ENCODE results near the gene PRPF4. TPM values are rescaled to one million over a fixed set of nuclear protein-coding genes. Genes with fewer than 3 reads are reported as not detected.

The PRPF4 gene
- total and polyA plus RNA-seq, 2 donors (not counting 3 experiments of a cell fraction or from before 2014, with no cell fraction given), result 12.9 to 25.8 TPM

DNA sequence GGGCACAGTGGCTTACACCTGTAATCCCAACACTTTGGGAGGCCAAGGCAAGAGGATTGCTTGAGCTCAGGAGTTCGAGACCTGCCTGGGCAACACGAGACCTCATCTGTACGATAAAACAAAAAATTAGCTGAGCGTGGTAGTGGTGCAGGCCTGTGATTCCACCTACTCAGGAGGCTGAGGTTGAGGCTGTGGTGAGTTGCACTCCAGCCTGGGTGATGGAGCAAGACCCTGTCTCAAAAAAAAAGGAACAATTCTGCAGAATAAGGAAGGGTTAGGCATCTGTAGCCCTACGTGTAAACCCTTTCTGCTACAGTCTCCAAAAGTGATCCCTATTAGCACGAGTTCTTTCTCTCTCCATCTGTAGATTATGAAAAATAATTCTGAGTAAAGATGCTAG, 20.0 kb upstream of the PRPF4 start:
- dilution Hi-C loops (cut with MboI; ENCODE audit: extremely low pct_ligation_motif_present, low sequenced_read_pairs) (no loop called here), intact Hi-C loops (cut with micrococcal nuclease) (no loop called here)
- Histone ChIP-seq H3K9me1 (replicated peaks; ENCODE audit: control insufficient read depth, extremely low read depth, insufficient read depth, low read length) (no peaks in the 10 kb centered on the region), H3K4me3 (replicated peaks in 1 of 3; ENCODE audit: insufficient read depth in 1 of 3, low read depth in 1 of 3, low read length in 3 of 3) (no peak overlapping the region), H3K79me2 (ENCODE audit: control insufficient read depth, insufficient read depth, low read length) (no peaks in the 10 kb centered on the region), H4K20me1 (replicated peaks; ENCODE audit: control insufficient read depth, extremely low read depth, insufficient read depth, low read length) (no peaks in the 10 kb centered on the region), H3K9me3 (replicated peaks; ENCODE audit: control insufficient read depth, insufficient read depth, low read length) (no peaks in the 10 kb centered on the region), H3K27ac (ENCODE audit: insufficient read depth, low read depth, low read length) (no peak overlapping the region), H2AFZ (ENCODE audit: low read depth, low read length) (no peak overlapping the region), H3K27me3 (ENCODE audit: control insufficient read depth in 2 of 2, insufficient read depth in 2 of 2, low read length in 2 of 2) (no peaks in the 10 kb centered on the region), H3K4me2 (ENCODE audit: insufficient read depth, low read length) (no peak overlapping the region), H3K36me3 (ENCODE audit: control insufficient read depth in 2 of 2, extremely low read depth in 1 of 2, insufficient read depth in 2 of 2, low read length in 2 of 2) (peaks cover 5 to 10% of the 10 kb centered on the region in 2 experiments), H3K4me1 (ENCODE audit: control insufficient read depth, extremely low read depth, insufficient read depth, low read length) (no peaks in the 10 kb centered on the region), H3K9ac (replicated peaks; ENCODE audit: extremely low read depth, insufficient read depth, low read length) (no peak overlapping the region)
- no TSS peak for BruUV-seq (replicated peaks)
- ChIA-PET CTCF (interaction anchor here (0.8 kb wide), 1 partner anchor 15 kb away, joined by 3 read pairs; no protein-coding TSS in a partner anchor), POLR2A (no interaction called here)
- no peak for FAIRE-seq
- DNase-seq (ENCODE audit: low read depth, low spot score), result no peak
- TF ChIP-seq POLR2A (IDR thresholded peaks at IDR 0.05; ENCODE audit: low read depth, low read length) (no peak), POLR2AphosphoS5 (IDR thresholded peaks at IDR 0.05; ENCODE audit: insufficient read depth, low read depth, low read length) (no peak), EZH2 (IDR thresholded peaks at IDR 0.05; ENCODE audit: borderline replicate concordance, low read depth, low read length, severe bottlenecking) (no peak), JUN (IDR thresholded peaks at IDR 0.05; ENCODE audit: borderline replicate concordance, insufficient read depth, insufficient read length, low read depth) (no peak)

DNA sequence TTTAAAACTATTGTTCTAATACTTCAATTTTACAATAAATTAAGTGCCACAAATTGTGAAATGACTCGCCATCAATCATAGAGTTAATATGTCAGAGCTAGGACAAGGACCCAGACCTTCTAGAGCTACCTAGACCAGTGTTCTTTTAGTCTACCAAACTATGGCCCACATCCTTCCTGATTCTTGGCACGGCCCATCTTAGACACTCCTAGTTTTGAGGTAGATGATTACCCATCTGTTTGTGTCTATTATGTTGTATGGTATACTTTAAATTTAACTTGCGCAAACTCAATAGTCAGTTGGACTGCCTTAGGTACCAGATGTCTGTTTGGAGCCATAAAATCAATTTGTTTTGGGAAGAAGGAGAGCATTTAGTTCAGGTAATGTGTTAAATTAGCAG, 17.6 kb upstream of the PRPF4 start:
- H3K9ac ChIP-seq (replicated peaks; ENCODE audit: extremely low read depth, insufficient read depth, low read length), result no peak overlapping the region
- DNase-seq (ENCODE audit: low read depth, low spot score) (no peak), FAIRE-seq (no peak)
- H3K27me3 ChIP-seq (ENCODE audit: control insufficient read depth in 2 of 2, insufficient read depth in 2 of 2, low read length in 2 of 2), result no peaks in the 10 kb centered on the region
- no peak overlapping the region for H3K27ac ChIP-seq (ENCODE audit: insufficient read depth, low read depth, low read length)
- no peak overlapping the region for H2AFZ ChIP-seq (ENCODE audit: low read depth, low read length)
- H3K9me1 ChIP-seq (replicated peaks; ENCODE audit: control insufficient read depth, extremely low read depth, insufficient read depth, low read length), result no peaks in the 10 kb centered on the region
- no peak overlapping the region for H3K4me3 ChIP-seq (replicated peaks in 1 of 3; ENCODE audit: insufficient read depth in 1 of 3, low read depth in 1 of 3, low read length in 3 of 3)
- no peak overlapping the region for H3K4me2 ChIP-seq (ENCODE audit: insufficient read depth, low read length)
- TF ChIP-seq, protein P1, sequence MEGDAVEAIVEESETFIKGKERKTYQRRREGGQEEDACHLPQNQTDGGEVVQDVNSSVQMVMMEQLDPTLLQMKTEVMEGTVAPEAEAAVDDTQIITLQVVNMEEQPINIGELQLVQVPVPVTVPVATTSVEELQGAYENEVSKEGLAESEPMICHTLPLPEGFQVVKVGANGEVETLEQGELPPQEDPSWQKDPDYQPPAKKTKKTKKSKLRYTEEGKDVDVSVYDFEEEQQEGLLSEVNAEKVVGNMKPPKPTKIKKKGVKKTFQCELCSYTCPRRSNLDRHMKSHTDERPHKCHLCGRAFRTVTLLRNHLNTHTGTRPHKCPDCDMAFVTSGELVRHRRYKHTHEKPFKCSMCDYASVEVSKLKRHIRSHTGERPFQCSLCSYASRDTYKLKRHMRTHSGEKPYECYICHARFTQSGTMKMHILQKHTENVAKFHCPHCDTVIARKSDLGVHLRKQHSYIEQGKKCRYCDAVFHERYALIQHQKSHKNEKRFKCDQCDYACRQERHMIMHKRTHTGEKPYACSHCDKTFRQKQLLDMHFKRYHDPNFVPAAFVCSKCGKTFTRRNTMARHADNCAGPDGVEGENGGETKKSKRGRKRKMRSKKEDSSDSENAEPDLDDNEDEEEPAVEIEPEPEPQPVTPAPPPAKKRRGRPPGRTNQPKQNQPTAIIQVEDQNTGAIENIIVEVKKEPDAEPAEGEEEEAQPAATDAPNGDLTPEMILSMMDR (IDR thresholded peaks at IDR 0.05; ENCODE audit: extremely low read depth in 1 of 2, insufficient read depth in 1 of 2, low read depth in 1 of 2, low read length in 2 of 2), result no peak
- TF ChIP-seq MYC (IDR thresholded peaks at IDR 0.05; ENCODE audit: low read depth, low read length), result no peak
- no peak for TF ChIP-seq EZH2 (IDR thresholded peaks at IDR 0.05; ENCODE audit: borderline replicate concordance, low read depth, low read length, severe bottlenecking)
- TF ChIP-seq, protein P2, sequence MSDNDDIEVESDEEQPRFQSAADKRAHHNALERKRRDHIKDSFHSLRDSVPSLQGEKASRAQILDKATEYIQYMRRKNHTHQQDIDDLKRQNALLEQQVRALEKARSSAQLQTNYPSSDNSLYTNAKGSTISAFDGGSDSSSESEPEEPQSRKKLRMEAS (IDR thresholded peaks at IDR 0.05; ENCODE audit: insufficient read depth, insufficient read length), result no peak
- TF ChIP-seq POLR2AphosphoS5 (IDR thresholded peaks at IDR 0.05; ENCODE audit: insufficient read depth, low read depth, low read length), result no peak
- TF ChIP-seq POLR2A (IDR thresholded peaks at IDR 0.05; ENCODE audit: low read depth, low read length), result no peak
- no peak for TF ChIP-seq JUN (IDR thresholded peaks at IDR 0.05; ENCODE audit: borderline replicate concordance, insufficient read depth, insufficient read length, low read depth)
- TF ChIP-seq GATA2 (IDR thresholded peaks at IDR 0.05; ENCODE audit: insufficient read depth, insufficient read length, low read depth, low read length), result no peak
- no peak for TF ChIP-seq FOS (IDR thresholded peaks at IDR 0.05; ENCODE audit: borderline replicate concordance, insufficient read depth, low read length)
- dilution Hi-C loops (cut with MboI; ENCODE audit: extremely low pct_ligation_motif_present, low sequenced_read_pairs), result no loop called here
- intact Hi-C loops (cut with micrococcal nuclease), result no loop called here
- H3K36me3 ChIP-seq (ENCODE audit: control insufficient read depth in 2 of 2, extremely low read depth in 1 of 2, insufficient read depth in 2 of 2, low read length in 2 of 2), result peaks cover 5 to 10% of the 10 kb centered on the region in 2 experiments
- ChIA-PET POLR2A (no interaction called here), CTCF (interaction anchor here (1.4 kb wide), 1 partner anchor 12 kb away, joined by 3 read pairs; no protein-coding TSS in a partner anchor)
- H4K20me1 ChIP-seq (replicated peaks; ENCODE audit: control insufficient read depth, extremely low read depth, insufficient read depth, low read length), result no peaks in the 10 kb centered on the region
- no peaks in the 10 kb centered on the region for H3K4me1 ChIP-seq (ENCODE audit: control insufficient read depth, extremely low read depth, insufficient read depth, low read length)
- no TSS peak for BruUV-seq (replicated peaks)
- H3K79me2 ChIP-seq (ENCODE audit: control insufficient read depth, insufficient read depth, low read length), result no peaks in the 10 kb centered on the region
- H3K9me3 ChIP-seq (replicated peaks; ENCODE audit: control insufficient read depth, insufficient read depth, low read length), result no peaks in the 10 kb centered on the region

All from endothelial cell of umbilical vein (primary cell).